CD4-positive, alpha-beta T cell treated with Interleukin-10 for 1 hour (primary cell): ENCODE measurements around the gene SPRED2.

ENCODE experiments used
- DNase-seq: peaks from one replicate; pipeline ENCODE4 v3.0.0-alpha.2; 2020

SPRED2 gene

DNA sequence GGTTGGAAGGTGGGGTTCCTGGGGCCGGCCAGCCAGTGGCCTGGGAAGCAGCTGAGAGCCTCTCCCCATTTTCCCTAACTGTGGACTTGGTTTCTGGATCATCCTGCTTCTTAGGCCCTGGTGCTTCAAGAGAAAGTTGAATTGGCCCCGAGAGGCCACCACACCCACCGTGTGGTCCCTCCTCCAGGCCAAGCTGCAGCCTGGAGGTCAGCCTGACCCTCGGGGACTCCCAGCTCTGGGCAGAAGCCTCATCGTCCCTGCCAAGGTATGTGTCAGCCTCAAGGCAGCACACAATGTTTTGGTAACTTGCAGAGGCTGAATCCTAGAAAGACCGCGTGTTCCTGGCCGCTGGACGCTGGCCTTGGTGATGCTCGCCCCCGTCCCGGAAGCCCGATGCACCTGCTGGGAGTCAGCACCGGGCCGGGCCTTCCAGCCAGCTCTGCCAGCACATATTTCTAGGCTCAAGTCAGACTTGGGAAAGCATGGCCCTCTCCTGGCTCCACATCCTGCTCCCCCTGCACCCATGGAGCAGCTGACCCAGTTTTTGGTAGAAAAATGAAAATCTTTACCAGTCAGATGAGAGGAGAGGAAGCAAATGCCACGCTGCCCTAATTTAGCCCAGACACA is 132.2 kb downstream of the SPRED2 start:
- DNase-seq = no peak

DNA sequence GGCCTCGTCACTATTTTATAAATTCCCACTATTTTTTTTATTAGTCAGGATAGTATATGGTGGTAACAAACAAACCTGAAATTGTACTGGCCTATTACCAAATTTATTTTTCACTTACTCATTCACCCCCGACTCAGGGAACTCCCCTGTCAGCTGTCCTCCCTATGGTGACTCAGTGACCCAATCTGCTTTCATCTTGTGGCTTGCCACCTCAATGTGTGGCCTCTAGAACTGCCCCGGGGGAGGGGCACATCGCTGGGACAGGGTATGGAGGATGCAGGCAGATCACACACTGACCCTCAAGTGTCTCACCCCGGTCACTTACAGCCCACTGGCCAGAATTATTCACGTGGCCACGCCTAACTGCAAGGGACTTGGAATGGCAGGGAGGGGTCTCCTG is 133.2 kb downstream of the SPRED2 start:
- DNase-seq = no peak

DNA sequence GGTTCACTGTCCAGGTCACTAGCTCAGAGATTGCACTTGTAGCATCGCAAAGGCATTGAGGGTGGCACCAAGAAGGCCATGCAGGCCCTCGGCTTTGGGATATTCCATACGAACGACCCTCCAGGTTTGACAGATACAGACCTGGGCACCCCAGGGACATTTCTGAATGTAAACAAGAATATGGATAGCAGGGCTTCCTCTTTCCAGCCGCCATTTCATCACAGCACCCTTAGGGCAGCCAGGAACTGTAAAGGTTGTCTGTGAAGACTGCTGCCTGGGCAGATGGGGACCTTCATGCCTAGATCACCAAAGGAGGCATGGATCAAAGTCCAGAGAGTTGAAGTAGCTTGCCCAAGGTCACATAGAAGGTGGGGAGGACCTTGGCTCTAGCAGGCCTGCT is 134.3 kb downstream of the SPRED2 start:
- no peak for DNase-seq

DNA sequence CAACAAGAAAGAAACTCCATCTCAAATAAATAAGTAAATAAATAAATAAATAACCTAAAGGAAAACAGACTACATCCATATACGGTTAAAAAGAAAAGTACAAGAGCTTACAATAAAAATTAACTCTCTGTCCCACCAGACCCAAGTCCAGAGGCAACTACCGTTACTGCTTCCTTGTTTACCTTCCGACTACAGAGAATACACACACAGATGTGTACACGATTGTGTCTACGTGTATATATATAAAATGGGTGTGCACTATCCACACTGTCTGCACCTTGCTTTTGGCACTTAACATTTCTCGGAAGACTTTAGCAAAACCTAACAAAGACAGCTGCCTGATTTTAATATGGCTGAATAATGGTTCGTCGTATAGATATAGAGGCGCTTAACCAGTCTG is 134.9 kb downstream of the SPRED2 start:
- no peak for DNase-seq

DNA sequence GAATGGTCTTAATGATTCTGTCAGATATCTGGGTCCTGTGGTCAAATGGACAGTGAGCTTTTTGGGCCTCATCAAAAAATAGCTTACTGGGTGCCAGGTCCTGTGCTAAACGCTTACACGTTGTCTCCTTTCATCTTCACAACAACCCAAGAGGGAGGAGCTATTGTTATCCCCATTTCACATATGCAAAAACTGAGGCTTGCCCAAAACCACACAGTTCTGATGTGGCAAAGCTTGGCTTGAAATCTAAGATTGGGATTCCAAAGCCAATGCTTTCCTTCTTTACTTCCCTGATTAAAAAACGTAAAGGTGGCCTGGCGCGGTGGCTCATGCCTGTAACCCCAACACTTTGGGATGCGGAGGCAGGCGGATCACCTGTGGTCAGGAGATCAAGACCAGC is 135.4 kb downstream of the SPRED2 start:
- no peak for DNase-seq

DNA sequence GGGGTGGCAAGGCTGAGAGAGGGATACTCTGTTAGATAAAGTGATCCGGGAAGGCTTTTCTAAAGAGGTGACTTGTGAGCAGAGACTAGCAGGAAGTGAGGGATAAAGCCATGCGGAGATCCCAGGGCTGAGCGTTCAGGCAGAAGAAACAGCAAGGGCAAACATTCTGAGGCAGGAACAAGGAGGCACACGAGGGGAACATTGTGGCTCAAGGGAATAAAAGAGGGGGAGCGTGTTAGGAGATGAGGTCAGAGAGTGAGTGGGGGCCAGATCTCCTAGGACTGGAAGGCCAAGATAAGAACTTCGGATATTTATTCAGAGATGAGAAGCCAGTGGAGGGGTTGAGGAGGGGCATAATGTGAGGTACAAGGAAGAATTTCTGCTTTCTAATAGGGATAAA is 137.7 kb downstream of the SPRED2 start:
- DNase-seq = no peak

DNA sequence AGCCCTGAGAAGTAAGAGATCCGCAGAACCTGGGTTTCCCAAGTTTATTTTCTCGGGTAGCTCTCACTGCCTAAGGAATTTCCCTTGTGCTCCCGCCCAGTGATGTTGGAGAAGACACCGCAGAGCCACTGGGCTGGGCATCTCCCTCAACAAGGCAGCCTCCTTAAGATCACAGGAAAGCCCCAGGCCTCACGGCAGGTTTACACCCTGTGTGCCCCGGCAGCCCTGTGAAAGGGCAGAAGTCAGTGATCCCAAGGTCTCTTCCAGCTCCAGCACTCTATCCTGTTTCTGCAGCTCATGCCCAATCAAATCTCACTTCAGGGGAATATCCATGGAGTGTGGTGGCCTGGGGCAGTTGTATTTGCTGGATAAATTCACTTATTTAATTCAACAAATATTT is 138.3 kb downstream of the SPRED2 start:
- no peak for DNase-seq

DNA sequence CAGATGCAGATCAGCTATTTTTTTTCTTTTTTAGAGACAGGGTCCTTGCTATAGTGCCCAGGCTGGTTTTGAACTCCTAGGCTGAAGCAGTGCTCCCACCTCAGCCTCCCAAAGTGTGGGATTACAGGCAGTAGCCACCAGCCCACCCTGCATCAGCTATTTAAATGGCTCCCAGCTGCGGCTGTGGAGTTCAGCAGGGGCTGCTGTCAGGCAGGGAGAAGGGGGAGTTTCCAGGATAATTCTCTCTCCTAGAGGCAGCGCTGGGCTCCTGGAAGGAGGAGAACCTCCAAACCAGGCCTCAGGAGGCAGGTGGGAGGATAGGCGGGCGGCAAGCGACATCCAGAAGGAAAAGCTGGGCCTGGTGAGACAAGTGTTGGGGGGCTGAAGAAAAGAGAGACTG is 139.0 kb downstream of the SPRED2 start:
- DNase-seq = no peak

DNA sequence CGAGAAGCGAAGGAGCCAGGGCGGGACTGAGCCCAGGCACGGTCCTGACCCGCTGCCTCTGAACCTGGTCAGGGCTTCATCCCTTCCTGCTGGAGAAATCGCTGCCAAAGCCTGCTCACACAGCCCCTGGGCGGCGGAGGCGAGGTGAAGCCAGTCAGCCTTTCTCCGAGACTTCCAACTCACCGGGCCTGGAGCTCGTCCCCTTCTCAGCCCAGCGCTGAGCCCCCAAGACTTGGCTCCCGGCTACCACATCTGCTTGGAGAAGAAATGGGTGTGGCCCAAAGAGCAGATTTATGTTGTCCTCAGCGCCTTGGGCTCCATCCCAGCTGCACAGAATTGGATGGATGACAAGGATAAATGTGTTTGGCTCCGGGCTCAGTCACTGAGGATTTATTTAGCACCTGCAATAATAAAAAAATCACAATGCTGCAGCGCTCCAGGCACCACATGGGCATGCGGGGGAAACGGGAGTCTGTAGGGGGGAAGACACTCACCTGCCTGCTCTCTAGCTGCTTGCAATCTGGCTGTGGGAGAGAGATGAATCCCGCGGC is 139.9 kb downstream of the SPRED2 start:
- DNase-seq = no peak

DNA sequence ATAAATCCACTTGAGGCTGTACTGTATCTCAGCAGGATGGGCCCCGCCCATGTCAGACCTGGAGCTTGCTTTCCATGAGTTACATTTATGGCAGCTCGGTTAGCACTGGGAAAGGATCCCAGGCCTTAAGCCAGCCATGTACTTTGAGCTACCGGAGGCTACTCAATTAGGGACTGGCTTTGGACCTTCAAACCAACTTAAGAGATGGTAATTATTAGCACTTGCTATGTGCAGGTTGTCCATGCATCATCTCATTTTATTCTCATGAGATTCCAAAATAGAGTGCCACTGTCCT is 140.3 kb downstream of the SPRED2 start:
- no peak for DNase-seq

DNA sequence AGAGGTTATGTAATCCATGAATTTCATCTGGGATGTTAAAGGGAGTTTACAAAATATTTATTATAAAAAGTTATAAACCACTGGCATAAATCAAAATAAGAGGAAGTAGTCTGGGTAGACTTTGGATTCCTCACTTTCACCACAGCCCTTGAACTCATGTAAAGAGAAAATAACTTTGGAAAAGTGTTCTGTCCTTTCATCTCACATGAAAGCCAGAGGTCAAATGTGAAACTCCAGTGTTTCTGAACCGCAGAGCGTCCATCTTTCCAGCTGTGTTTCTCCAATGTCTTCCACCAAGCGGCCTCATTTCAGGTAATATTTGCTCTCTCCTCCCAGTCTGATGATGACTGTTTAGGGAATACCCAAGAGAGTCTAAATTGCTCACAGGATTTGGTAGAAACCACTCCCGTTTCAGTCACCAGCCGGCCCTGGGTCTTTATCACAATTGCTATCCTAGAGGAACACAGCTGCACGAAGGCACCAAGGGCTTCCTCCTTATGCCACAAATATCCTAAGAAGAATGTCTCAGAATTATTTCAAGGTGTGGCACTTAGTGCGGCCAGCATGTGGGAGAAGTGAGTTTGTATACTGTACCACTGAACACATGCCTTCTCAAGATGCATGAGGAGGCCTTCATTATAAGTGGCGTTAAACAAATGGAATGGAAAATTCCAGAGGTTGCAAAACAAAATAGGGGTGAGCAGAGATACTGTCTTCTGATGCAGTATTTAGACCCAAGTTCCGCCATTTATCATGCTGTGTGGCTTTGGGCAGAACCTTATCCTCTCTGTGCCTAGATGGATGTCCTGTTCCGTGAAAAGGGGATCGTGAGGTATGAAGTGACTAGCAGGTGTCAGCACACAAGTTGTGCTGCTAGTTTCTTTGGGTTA is 140.9 kb downstream of the SPRED2 start:
- DNase-seq = no peak

DNA sequence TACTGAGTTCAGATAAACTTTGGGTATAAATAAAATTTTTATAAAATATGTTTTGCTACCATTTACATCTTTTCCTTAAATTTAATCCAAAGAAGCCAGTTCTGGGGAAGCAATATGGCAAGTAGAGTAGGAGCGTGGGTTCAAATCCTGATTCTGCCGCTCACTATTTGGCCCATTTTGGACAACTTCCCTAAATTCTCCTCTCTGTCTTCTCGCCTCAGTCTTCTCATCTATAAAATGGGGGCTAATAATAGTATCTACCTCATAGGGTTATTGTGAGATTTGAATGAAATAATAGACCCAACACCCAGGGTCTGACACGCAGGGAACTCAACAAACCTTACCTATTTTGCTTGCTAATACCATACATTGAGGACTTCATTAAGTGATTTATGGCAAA is 145.0 kb downstream of the SPRED2 start:
- DNase-seq = no peak

DNA sequence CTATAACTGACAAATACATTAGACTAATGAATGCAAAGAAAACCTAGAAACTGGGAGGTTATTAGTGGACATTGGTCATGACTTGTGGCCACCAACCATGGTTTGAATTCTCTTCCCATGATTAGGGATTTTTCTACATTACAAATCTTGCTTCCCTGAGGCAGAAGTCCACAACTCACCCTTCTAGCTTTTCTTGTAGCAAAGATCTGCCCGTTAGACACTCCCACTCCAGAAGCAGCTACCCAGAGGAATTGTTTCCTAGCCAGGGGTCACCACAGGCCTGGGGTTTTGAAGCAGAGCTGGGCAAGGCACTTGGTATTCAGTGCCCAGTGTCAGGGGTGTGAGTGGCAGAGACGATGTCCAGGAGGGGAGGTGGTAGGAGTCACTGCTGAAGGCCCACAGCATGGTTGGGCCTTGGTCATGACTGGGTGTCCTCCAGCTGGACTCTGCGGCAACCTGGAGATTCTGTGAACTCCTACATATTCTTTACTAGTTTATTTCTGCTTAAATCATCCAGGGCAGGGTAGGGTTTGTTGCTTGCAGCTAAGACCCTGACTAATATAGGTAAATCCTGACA is 149.8 kb downstream of the SPRED2 start:
- DNase-seq = no peak

DNA sequence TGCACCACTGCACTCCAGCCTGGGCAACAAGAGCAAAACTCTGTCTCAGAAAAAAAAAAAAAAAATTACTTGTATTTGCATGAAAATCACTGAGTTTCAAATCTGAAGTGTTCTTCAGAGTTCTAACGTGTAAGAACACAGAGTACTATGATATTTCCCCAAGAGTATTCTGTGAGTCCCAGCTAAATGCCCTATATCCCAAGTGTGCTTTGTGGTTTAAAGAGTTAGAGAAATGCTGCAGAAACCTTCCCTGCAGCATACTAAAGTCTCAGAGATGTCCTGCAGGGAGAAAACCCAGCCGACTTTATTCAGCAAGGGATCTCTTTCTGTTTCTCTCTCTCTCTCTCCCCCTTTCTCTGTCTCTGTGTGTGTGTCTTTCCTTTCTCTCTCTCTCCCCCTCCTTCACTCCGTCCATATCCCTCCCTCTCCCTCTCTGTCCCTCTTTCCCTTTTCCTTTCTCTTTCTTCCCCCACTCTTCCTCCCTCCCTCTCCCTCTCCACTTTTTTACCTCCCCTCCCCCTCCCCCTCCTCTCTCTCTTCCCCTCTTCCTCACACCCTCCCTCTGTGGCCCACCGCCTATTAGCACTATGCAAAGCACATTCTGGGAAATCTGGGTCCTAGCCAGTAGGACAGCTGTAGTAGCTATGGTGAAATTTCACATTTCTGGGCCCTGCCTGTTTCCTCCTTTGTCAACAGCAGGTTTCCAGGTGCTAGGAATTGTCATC is 150.6 kb downstream of the SPRED2 start:
- DNase-seq = no peak

DNA sequence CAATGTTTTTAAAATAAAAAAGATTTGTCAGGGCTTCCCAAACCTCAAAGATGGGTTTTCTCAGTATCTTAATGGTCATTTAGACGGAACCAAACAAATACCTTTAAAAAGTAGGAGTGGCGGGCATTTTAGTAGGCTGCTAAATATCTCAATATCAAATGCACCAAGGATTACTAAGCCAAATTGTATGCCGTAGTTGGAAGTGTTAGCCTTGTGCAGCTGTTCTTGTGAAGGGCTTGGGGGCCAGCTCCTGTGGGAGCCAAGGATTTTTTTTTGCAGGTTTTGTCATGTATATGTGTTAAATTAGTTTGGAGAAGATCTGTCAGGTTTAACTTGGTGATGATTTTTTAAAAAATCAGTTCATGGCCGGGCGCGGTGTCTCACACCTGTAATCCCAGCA is 152.6 kb downstream of the SPRED2 start:
- no peak for DNase-seq

DNA sequence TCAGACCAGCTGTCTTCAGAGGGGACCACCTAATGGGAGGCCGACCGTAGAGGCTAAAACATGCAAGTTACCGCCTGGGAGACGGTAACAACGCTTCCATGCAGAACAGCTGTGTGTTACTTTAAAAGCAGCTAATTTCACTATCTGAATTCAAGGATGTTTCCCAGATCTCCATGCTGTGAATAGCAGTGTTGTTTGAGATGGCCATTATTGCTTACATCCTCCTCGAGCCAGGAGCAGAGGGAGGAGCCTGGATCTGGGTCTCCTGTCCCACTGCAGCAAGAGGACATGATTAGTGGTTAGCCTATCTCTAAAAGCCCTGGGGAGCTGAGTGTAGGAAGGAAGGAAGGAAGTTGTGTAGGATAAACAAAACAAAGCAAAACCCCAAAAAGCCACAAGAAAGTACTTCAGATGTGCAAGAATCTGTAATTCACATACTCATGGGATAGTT is 153.8 kb downstream of the SPRED2 start:
- no peak for DNase-seq

DNA sequence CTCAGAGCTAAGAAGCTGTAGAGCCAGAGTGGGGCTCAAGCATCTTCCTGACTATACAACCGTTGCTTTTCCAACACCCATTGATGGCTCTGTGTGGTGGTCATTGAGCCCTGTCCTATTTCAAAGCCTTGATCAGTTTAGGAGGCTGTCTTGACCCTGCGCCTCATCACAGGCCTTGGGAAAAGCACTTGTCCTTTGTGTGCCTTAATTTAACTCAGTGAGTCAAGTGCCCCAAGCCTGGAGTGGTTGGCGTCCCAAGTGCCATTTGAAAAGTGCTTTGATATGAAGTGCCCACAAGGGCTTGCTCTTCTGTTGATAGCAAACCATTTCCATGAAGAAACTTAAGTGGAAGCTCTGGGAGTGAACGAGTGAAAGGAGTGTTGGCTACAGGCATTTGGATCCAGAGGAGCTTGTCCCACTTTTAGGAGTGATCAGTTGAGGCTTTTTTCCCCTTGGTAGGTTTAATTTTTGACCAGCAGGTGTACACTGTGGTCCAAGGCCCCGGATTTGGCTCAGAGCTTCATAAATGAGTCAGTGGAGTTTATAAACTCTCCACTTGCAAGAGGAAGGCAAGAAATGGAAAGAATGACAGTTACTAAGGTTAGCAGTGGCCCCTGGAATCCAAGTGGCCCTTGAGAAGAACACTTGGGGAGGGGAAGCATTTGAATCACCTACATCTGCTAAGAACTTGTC is 154.5 kb downstream of the SPRED2 start:
- DNase-seq = no peak

DNA sequence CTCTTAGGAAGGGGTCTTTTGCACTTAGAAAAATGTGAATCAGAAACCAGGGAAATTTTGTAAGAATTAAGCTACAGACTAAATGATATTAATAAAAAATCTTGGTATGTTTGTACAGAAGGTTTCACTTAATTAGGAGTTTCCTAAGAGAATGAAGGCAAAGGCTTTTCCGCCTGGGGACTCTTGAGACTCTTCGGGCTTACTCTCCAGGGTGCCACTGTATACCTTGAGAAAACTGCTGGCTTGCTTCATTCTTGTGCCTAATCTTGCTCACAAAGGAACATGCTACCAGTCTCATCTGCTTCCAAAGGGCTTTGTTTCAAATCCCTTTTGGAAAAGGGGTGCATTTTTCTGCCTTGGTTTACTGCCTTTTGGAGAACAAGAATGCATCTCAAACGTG is 155.3 kb downstream of the SPRED2 start:
- DNase-seq = no peak

DNA sequence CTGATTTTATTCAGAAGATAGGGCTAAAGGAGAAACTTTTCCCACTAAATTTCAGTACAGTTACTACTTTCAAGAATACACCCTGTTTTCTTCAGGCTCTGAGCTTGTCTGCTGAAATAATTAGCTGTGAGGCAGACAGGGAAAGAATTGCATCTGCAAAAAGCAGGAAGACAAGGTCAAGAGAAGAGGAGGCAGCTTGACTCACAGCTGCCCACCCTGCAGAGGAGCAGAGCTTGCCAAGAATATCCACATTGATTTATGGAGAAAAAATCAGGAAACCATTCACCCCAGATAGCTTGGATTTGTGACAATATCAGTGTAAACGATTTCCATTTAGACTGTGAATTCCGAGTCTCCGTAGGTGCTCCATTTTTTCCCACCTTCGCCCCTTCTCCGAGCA is 155.8 kb downstream of the SPRED2 start:
- no peak for DNase-seq

DNA sequence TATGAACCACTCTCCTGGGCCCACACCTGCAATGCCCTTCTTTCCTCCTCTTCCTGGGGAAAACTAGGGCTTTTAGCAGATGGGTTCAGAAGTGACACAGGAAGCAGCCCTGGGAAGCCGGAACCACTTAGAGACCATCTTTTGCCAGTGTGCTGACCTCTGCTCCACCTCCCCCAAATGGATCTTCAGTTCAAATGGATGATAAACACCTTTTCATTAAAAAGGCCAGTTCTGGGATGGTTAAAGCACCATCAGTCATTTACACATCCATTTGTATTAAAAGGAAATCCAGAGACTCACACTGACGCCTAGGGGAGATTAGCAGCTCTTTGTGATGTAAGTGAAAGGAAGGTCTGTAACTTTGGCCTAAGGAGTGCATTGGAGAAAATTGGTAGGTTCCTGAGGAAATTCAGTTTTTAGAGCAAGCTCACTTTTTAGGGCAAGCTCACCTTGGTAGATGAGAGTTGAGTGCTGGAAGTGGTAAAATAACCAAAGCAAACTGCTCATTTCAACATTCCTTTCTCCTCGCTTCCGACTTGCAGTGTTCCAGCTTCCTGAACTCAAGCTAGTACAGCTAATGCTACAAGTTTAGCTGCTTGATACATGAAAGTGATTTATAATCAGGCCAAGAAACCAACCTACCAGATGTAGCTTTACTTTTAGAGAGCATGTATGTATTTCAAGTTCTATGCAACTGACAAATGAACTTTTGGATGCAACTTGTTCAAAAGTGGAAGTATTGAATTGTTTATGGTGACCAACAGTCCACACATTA is 157.1 kb downstream of the SPRED2 start:
- no peak for DNase-seq

DNA sequence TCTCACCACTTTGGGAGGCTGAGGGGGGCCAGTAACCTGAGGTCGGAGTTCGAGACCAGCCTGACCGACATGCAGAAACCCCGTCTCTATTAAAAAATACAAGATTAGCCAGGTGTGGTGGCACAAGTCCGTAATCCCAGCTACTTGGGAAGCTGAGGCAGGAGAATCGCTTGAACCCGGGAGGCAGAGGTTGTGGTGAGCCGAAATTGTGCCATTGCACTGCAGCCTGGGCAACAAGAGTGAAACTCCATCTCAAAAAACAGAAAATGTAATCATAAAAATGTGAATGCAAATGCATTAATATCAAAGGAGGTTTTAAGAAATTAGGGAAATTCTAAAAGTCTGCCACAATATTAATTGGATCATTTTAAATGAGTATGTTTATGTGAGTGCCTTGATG is 159.1 kb downstream of the SPRED2 start:
- no peak for DNase-seq

DNA sequence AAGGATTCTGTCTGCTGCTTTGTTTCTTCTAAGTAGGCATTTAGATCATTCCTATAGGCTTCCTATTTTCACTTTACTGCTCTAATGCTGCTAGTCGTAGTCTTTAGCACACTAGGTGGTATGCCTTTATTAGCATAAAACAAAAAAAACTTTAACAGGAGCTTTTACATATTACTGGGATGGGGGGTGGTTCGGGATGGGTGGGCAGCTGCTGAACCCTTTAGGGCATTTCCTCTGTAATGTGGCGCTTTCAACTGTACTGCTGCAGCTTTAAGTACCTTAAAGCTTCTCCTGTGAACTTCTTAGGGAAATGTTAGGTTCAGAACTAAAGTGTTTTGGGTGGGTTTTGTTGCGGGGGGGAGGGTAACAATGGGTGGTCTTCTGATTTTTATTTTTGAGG is 163.4 kb downstream of the SPRED2 start:
- no peak for DNase-seq
